ENCODE data around the gene NLRP7.
"Not testable (repeated sequence)": the region's sequence is repeated elsewhere in the genome, so short reads cannot be mapped to it uniquely, and the experiment has no call there.

NLRP7 gene
- total RNA-seq: 0 to 0.11 (median 0) reads per million in 9 experiments

DNA sequence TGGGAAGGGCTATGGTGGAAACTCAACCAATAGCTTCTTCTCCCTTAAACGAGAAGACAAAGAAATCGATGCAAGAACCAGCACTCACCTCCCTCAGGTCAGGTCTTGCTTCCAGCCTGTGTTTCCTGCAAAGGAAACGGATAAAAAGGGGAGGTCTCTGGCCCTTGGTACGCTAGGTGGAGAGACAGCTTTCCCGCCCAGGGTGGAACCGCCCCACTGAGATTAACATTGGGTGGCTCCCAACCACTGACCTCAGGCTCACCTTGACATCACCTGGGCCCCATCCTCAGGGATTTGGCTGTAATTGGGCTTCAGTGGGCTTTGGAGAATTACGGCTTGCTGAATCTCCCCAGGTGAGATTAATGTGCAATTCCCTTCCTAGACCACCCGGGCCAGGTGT lies at the start of gene NLRP7:
Gene NLRP7 (minus strand): TSS at position 150 of the 400 bp plus-strand sequence.
- H3K4me1 Mint-ChIP-seq (ENCODE audit: low read depth in 2 of 2): no peaks in the 10 kb centered on the region
- no peaks in the 10 kb centered on the region for H3K27me3 Mint-ChIP-seq
- H3K4me3 Mint-ChIP-seq: no peak within 1 kb of the TSS
- H3K9me3 Mint-ChIP-seq: no peaks in the 10 kb centered on the region
- no peak within 1 kb of the TSS for H3K27ac Mint-ChIP-seq
- H3K36me3 Mint-ChIP-seq (ENCODE audit: insufficient read depth): peaks cover 2% of the 10 kb centered on the region
- DNase-seq: no peak
- ATAC-seq (replicated peaks): no peak

DNA sequence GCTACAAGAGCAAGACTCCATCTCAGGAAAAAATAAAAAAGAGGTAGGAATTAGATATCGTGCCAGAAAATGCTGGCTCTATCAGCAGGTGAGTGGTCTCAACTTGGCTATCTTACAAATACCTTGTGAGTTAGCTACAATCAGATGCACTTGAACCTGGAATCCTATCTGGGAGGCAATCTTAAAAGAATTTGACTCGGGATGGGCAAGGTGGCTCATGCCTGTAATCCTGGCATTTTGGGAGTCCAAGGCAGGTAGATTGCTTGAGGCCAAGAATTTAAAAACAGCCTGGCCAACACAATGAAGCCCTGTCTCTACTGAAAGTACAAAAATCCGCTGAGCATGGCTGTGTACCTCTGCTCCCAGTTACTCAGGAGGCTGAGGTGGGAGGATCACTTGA lies 48.2 kb upstream of the NLRP7 start:
- no peak overlapping the region for H3K4me3 Mint-ChIP-seq
- peaks cover 13% of the 10 kb centered on the region for H3K36me3 Mint-ChIP-seq (ENCODE audit: insufficient read depth)
- H3K9me3 Mint-ChIP-seq: peaks cover 0 to 1% of the 10 kb centered on the region in 2 donors
- DNase-seq: no peak
- H3K27me3 Mint-ChIP-seq: peaks cover under 1 to 24% of the 10 kb centered on the region in 2 donors
- no peak overlapping the region for H3K27ac Mint-ChIP-seq
- no peak for ATAC-seq (replicated peaks)
- H3K4me1 Mint-ChIP-seq (ENCODE audit: low read depth in 2 of 2): no peaks in the 10 kb centered on the region

- peaks cover 0 to 18% of the 10 kb centered on the region in 2 donors for H3K27me3 Mint-ChIP-seq
- not testable (repeated sequence) for ATAC-seq (replicated peaks); H3K9me3 Mint-ChIP-seq; H3K27ac Mint-ChIP-seq; H3K36me3 Mint-ChIP-seq (ENCODE audit: insufficient read depth); H3K4me3 Mint-ChIP-seq; DNase-seq; H3K4me1 Mint-ChIP-seq (ENCODE audit: low read depth in 2 of 2)
Measured at GRCh38 chr19:54989531-54989930, 42.2 kb upstream of the NLRP7 start.

- H3K4me3 Mint-ChIP-seq; DNase-seq; H3K27me3 Mint-ChIP-seq; H3K27ac Mint-ChIP-seq; H3K4me1 Mint-ChIP-seq (ENCODE audit: low read depth in 2 of 2); H3K36me3 Mint-ChIP-seq (ENCODE audit: insufficient read depth); ATAC-seq (replicated peaks); H3K9me3 Mint-ChIP-seq: not testable (repeated sequence)
Measured at GRCh38 chr19:54982562-54982961, 35.2 kb upstream of the NLRP7 start.

GRCh38 chr19:54973229-54974090 lies 26.1 kb upstream of the NLRP7 start:
- not testable (repeated sequence) for ATAC-seq (replicated peaks); DNase-seq; H3K36me3 Mint-ChIP-seq (ENCODE audit: insufficient read depth); H3K9me3 Mint-ChIP-seq; H3K27me3 Mint-ChIP-seq; H3K4me1 Mint-ChIP-seq (ENCODE audit: low read depth in 2 of 2); H3K4me3 Mint-ChIP-seq
- H3K27ac Mint-ChIP-seq: peak overlapping the region; percentile 54 to 84

DNA sequence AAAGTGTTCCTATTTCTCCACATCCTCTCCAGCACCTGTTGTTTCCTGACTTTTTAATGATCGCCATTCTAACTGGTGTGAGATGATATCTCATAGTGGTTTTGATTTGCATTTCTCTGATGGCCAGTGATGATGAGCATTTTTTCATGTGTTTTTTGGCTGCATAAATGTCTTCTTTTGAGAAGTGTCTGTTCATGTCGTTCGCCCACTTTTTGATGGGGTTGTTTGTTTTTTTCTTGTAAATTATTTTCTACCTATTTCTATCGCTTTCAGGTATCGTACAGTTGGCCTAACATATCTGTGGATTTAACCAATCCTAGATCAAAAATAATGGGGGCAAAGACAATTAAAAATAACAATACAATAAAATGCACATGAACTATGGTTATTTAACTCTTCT lies 24.1 kb upstream of the NLRP7 start:
- not testable (repeated sequence) for ATAC-seq (replicated peaks); H3K27ac Mint-ChIP-seq

DNA sequence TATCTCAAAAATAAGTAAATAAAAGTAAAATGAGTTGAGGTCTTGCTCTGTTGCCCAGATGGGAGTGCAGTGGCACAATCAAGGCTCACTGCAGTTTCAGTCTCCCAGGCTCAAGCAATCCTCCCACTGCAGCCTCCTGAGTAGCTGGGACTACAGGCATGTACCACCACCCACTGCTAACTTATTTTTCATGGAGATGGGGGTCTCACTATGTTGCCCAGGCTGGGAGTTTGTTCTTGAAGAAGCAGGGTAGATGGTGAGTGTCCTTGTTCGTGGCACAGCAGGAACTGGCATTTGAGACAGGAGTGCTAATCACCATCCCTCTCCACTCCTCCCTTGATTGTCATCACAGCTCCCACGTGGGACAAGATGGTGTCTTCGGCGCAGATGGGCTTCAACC lies 22.3 kb upstream of the NLRP7 start:
- Mint-ChIP-seq H3K9me3 (no peaks in the 10 kb centered on the region), H3K27ac (no peak overlapping the region), H3K4me1 (ENCODE audit: low read depth in 2 of 2) (peaks cover 0 to 4% of the 10 kb centered on the region in 2 donors), H3K36me3 (ENCODE audit: insufficient read depth) (peaks cover 5% of the 10 kb centered on the region), H3K27me3 (no peaks in the 10 kb centered on the region), H3K4me3 (no peak overlapping the region)
- no peak for DNase-seq
- ATAC-seq (replicated peaks): no peak

More for the DNA sequence above, 24.1 kb upstream of the NLRP7 start:
- not testable (repeated sequence) for H3K36me3 Mint-ChIP-seq (ENCODE audit: insufficient read depth); DNase-seq; H3K4me1 Mint-ChIP-seq (ENCODE audit: low read depth in 2 of 2); H3K4me3 Mint-ChIP-seq; H3K27me3 Mint-ChIP-seq; H3K9me3 Mint-ChIP-seq

- Mint-ChIP-seq H3K27me3 (no peaks in the 10 kb centered on the region), H3K36me3 (ENCODE audit: insufficient read depth) (peaks cover 5% of the 10 kb centered on the region), H3K9me3 (no peaks in the 10 kb centered on the region), H3K4me3 (peak overlapping the region in 1 of 2 donors; percentile 75), H3K27ac (no peak overlapping the region), H3K4me1 (ENCODE audit: low read depth in 2 of 2) (no peaks in the 10 kb centered on the region)
- ATAC-seq (replicated peaks) (no peak), DNase-seq (no peak)
Measured at GRCh38 chr19:54967611-54968010, 20.3 kb upstream of the NLRP7 start.

- not testable (repeated sequence) for H3K27me3 Mint-ChIP-seq; H3K36me3 Mint-ChIP-seq (ENCODE audit: insufficient read depth); H3K4me1 Mint-ChIP-seq (ENCODE audit: low read depth in 2 of 2); DNase-seq; H3K27ac Mint-ChIP-seq; H3K9me3 Mint-ChIP-seq; H3K4me3 Mint-ChIP-seq
- ATAC-seq (replicated peaks): peak; percentile 24
Measured at GRCh38 chr19:54965055-54965454, 17.7 kb upstream of the NLRP7 start.

DNA sequence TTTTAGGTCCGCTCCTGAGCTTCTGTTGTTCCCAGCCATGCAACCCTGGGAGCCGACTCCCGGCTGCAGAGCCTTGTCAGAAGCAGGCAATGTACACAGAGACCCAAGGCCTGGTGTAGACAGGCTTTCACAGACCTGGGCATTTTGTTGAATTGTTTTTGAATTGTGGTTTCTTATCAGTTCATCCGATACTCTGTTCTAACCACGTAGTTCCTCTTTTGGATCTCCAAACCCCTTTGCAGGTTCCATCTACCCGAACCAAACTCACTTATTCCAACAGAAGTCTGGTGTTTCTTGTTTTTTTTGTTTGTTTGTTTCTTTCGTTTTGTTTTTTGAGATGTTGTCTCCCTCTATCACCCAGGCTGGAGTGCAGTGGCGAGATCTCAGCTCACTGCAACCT lies 12.5 kb upstream of the NLRP7 start:
- H3K9me3 Mint-ChIP-seq: no peaks in the 10 kb centered on the region
- H3K27me3 Mint-ChIP-seq: peaks cover 0 to 8% of the 10 kb centered on the region in 2 donors
- H3K4me1 Mint-ChIP-seq (ENCODE audit: low read depth in 2 of 2): peaks cover 1 to 6% of the 10 kb centered on the region in 2 donors
- no peak overlapping the region for H3K4me3 Mint-ChIP-seq
- DNase-seq: no peak
- no peaks in the 10 kb centered on the region for H3K36me3 Mint-ChIP-seq (ENCODE audit: insufficient read depth)
- no peak overlapping the region for H3K27ac Mint-ChIP-seq
- no peak for ATAC-seq (replicated peaks)

- Mint-ChIP-seq H3K4me1 (ENCODE audit: low read depth in 2 of 2) (peaks cover 1 to 6% of the 10 kb centered on the region in 2 donors), H3K36me3 (ENCODE audit: insufficient read depth) (no peaks in the 10 kb centered on the region), H3K4me3 (no peak overlapping the region), H3K27me3 (peaks cover 0 to 19% of the 10 kb centered on the region in 2 donors), H3K9me3 (no peaks in the 10 kb centered on the region), H3K27ac (no peak overlapping the region)
- DNase-seq (no peak), ATAC-seq (replicated peaks) (no peak)
Measured at GRCh38 chr19:54955376-54955775, 8.0 kb upstream of the NLRP7 start.

- H3K4me3 Mint-ChIP-seq; H3K9me3 Mint-ChIP-seq; DNase-seq; H3K36me3 Mint-ChIP-seq (ENCODE audit: insufficient read depth); ATAC-seq (replicated peaks); H3K27ac Mint-ChIP-seq; H3K4me1 Mint-ChIP-seq (ENCODE audit: low read depth in 2 of 2): not testable (repeated sequence)
- peaks cover 0 to 11% of the 10 kb centered on the region in 2 donors for H3K27me3 Mint-ChIP-seq
Measured at GRCh38 chr19:54953345-54953713, 6.0 kb upstream of the NLRP7 start.

- Mint-ChIP-seq H3K27ac (no peak overlapping the region), H3K4me3 (no peak overlapping the region), H3K27me3 (peaks cover 0 to 11% of the 10 kb centered on the region in 2 donors), H3K4me1 (ENCODE audit: low read depth in 2 of 2) (no peaks in the 10 kb centered on the region), H3K9me3 (no peaks in the 10 kb centered on the region), H3K36me3 (ENCODE audit: insufficient read depth) (no peaks in the 10 kb centered on the region)
- DNase-seq (no peak), ATAC-seq (replicated peaks) (no peak)
Measured at GRCh38 chr19:54952591-54953344, 5.4 kb upstream of the NLRP7 start.

DNA sequence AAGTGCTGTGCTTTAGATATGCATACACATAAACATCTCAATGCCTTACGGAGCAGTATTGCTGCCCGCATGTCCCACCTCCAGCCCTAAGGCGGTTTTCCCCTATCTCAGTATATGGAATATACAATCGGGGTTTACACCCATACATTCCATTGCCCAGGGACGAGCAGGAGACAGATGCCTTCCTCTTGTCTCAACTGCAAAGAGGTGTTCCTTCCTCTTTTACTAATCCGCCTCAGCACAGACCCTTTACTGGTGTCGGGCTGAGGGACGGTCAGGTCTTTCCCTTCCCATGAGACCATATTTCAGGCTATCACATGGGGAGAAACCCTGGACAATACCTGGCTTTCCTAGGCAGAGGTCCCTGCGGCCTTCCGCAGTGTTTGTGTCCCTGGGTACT lies 3.2 kb upstream of the NLRP7 start:
- peaks cover 0 to 11% of the 10 kb centered on the region in 2 donors for H3K27me3 Mint-ChIP-seq
- not testable (repeated sequence) for H3K9me3 Mint-ChIP-seq; H3K4me1 Mint-ChIP-seq (ENCODE audit: low read depth in 2 of 2); ATAC-seq (replicated peaks); H3K27ac Mint-ChIP-seq; DNase-seq; H3K4me3 Mint-ChIP-seq; H3K36me3 Mint-ChIP-seq (ENCODE audit: insufficient read depth)

Measured in effector memory CD8-positive, alpha-beta T cell (primary cell).